ENCODE results near the gene NONO. TPM values are rescaled to one million over a fixed set of nuclear protein-coding genes. Genes with fewer than 3 reads are reported as not detected.

Gene NONO, protein sequence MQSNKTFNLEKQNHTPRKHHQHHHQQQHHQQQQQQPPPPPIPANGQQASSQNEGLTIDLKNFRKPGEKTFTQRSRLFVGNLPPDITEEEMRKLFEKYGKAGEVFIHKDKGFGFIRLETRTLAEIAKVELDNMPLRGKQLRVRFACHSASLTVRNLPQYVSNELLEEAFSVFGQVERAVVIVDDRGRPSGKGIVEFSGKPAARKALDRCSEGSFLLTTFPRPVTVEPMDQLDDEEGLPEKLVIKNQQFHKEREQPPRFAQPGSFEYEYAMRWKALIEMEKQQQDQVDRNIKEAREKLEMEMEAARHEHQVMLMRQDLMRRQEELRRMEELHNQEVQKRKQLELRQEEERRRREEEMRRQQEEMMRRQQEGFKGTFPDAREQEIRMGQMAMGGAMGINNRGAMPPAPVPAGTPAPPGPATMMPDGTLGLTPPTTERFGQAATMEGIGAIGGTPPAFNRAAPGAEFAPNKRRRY
- total RNA-seq: 100 to 1,000 TPM; 450 to 460 TPM

DNA sequence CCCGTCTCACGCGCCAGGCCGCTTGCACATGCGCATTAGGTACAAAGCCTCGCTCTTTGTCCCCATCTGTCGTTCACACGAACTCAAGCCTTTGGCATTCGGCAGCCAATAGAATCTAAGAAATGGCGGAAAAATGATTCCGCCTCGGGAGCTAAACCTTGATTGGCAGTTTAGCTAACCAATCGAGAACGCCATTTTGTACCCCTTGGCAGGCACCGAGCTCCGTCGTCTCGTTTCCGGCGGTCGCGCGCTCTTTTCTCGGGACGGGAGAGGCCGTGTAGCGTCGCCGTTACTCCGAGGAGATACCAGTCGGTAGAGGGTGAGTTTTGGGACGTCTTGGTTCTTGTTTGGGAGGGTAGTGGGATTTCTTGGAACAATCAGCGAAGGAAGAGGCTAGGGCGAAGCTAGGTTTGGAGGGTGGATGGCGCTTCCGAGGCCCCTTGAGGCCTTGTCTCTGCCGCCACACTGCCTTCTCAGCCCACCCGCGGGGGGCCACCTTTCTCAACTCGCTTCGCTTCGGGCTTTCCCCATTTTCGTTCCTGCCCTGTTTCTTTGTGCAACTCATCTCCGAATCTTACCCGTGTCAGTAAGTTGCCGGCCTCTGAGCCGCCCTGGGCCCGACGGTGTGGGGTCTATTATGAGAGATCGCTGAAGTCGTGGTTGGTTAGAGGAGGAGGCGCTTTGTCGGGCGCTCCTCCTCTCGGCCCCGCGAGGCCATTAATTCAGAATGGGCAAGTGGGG is at the start of gene NONO:
Gene NONO (plus strand): TSS at position 233 of the 741 bp plus-strand sequence. CDS start 7,003 bp downstream, outside the sequence.
- Mint-ChIP-seq H3K4me3 (peak within 1 kb of the TSS; percentile 98), H3K9me3 (no peaks in the 10 kb centered on the region), H3K4me1 (ENCODE audit: low read depth) (peaks cover 10% of the 10 kb centered on the region), H3K27ac (peak within 1 kb of the TSS; percentile 100), H3K27me3 (no peaks in the 10 kb centered on the region), H3K36me3 (peaks cover 20% of the 10 kb centered on the region)
- intact Hi-C loops (cut with micrococcal nuclease): loop anchor here (1.0 to 5.0 kb wide), 7 partner anchors 29 to 826 kb away; partner anchors contain the start of genes IL2RG, OGT, TAF1 and ZMYM3
- DNase-seq: peak; percentile 85
- ChIA-PET POLR2A (interaction anchor here (0.5 to 1.9 kb wide), 15 partner anchors 9 to 898 kb away, joined by 3 to 23 read pairs (median 4); partner anchors contain the start of genes IL2RG, MED12, PIN4 and TAF1), CTCF (interaction anchor here (0.9 to 2.1 kb wide), 5 partner anchors 30 to 165 kb away, joined by 3 to 5 read pairs (median 5); partner anchors contain the start of genes MED12, TAF1 and ZMYM3)

DNA sequence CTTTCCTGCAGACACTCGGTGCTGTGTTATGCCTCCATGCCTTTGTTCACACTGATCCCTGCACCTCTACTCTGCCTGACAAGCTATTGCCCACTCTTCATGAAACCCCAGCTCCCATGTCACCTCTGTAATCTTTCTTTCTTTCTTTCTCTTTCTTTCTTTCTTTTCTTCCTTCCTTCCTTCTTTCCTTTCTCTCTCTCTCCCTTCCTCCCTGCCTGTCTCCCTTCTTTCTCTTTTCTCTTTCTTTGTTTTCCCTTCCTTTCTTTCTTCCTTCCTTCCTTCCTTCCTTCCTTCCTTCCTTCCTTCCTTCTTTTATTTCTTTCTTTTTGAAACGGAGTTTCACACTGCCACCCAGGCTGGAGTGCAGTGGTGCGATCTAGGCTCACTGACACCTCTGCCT is 48.0 kb upstream of the NONO start:
- no peaks in the 10 kb centered on the region for H3K27me3 Mint-ChIP-seq
- H3K27ac Mint-ChIP-seq: no peak overlapping the region
- DNase-seq: no peak
- ChIA-PET POLR2A (no interaction called here), CTCF (no interaction called here)
- intact Hi-C loops (cut with micrococcal nuclease): no loop called here
- peaks cover 7% of the 10 kb centered on the region for H3K36me3 Mint-ChIP-seq
- no peaks in the 10 kb centered on the region for H3K9me3 Mint-ChIP-seq
- no peaks in the 10 kb centered on the region for H3K4me1 Mint-ChIP-seq (ENCODE audit: low read depth)
- H3K4me3 Mint-ChIP-seq: no peak overlapping the region

DNA sequence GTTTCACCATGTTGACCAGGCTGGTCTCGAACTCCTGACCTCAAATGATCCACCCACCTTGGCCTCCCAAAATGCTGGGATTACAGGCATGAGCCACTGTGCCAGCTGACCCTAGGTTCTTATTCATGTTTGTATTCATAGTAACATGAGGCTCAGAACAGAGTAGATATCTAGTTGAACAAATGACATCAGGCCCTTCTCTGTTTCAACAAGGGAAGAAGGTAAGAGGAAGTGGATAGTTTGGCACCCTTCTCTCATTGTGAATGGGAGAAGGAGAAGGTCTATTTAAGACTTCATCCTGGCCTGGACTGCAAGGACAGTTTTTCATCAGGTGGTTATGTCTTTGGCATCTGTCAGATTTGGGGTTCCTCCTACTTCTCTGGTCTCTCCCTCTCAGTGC is 46.6 kb upstream of the NONO start:
- Mint-ChIP-seq H3K27ac (no peak overlapping the region), H3K4me1 (ENCODE audit: low read depth) (no peaks in the 10 kb centered on the region), H3K36me3 (peaks cover 15% of the 10 kb centered on the region), H3K4me3 (no peak overlapping the region), H3K27me3 (no peaks in the 10 kb centered on the region), H3K9me3 (no peaks in the 10 kb centered on the region)
- ChIA-PET CTCF (no interaction called here), POLR2A (no interaction called here)
- intact Hi-C loops (cut with micrococcal nuclease): no loop called here
- no peak for DNase-seq

DNA sequence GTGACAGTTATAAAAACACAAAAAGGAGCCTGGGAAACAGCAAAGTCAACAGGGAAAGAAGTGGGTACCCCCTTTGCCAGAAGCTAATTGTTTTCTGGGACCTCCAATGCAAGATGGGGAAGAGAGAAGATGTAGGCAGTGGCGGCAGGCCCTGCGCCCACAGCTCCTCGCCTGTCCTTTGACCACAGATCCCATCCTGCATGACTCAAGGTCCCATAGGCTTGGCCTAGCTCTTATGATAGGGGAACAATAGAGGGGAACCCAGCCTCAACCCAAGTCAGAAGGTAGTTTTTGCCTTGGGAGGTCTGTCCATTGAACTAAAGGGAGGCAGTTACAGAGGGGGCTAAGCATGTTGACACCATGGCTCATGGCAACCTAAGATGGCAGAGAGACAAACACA is 43.7 kb upstream of the NONO start:
- POLR2A ChIA-PET: no interaction called here
- Mint-ChIP-seq H3K9me3 (no peaks in the 10 kb centered on the region), H3K4me1 (ENCODE audit: low read depth) (no peaks in the 10 kb centered on the region), H3K27me3 (no peaks in the 10 kb centered on the region), H3K36me3 (peaks cover 20% of the 10 kb centered on the region), H3K27ac (no peak overlapping the region), H3K4me3 (no peak overlapping the region)
- DNase-seq: no peak
- intact Hi-C loops (cut with micrococcal nuclease): no loop called here
- CTCF ChIA-PET: no interaction called here

DNA sequence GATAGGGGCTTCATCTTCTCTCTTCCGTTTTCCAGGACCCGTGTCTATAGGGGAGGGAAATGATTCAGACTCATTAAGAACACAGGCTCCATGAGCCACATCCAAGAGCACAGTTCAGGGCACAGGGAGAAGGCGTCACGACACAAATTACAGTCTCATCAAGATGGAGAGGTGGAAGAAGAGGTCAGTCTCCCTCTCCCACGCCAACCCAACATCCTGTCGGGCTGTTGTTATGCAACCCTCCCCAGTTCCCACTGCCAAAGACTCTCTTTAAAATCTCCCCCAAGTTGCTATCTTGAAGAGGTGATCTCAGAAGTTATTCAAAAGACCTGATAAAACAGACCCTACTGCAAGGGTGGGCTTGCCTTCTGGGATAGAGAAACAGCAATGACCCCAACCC is 42.1 kb upstream of the NONO start:
- H3K36me3 Mint-ChIP-seq: peaks cover 26% of the 10 kb centered on the region
- no peaks in the 10 kb centered on the region for H3K27me3 Mint-ChIP-seq
- no peak for DNase-seq
- H3K4me3 Mint-ChIP-seq: no peak overlapping the region
- CTCF ChIA-PET: no interaction called here
- no peaks in the 10 kb centered on the region for H3K9me3 Mint-ChIP-seq
- intact Hi-C loops (cut with micrococcal nuclease): no loop called here
- POLR2A ChIA-PET: no interaction called here
- H3K27ac Mint-ChIP-seq: no peak overlapping the region
- H3K4me1 Mint-ChIP-seq (ENCODE audit: low read depth): no peaks in the 10 kb centered on the region

DNA sequence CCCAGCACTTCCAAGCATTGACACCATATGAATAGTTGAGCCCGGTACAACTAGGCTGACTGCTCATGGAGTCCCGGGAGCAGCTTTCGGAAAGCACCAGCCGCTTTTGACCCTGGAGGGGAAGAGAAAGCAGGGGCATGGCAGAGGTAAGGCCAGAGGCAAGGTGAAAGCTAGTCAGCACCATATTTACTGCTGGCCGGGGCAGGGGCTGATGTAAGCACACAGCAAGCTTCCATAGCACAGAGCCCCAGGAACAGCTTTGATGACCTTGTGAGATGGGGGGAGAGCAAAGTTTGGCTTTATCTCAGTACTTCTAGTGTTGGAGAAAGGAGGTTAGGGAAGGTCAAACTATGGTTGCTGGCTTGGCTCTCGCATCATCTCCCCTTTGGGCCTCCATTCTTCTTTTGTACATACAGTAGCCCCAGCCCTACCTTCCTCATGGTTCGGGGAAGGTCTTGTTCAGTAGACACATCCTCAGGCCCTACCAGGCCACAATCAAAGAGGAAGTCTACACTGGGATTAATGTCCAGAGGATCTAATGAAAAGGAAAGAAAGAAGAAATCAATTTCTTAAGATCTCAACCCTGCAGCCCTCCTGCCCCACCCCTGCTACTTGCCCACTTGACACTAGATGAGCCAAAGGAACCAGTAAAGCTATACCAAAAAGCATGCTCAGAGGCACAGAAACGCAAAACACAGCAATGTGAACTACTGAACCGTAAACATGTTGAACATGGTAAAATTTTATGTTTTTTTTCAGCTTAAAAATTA is 38.9 kb upstream of the NONO start:
- intact Hi-C loops (cut with micrococcal nuclease): no loop called here
- H3K36me3 Mint-ChIP-seq: peaks cover 33% of the 10 kb centered on the region
- H3K4me3 Mint-ChIP-seq: no peak overlapping the region
- no peaks in the 10 kb centered on the region for H3K9me3 Mint-ChIP-seq
- POLR2A ChIA-PET: no interaction called here
- DNase-seq: no peak
- H3K4me1 Mint-ChIP-seq (ENCODE audit: low read depth): no peaks in the 10 kb centered on the region
- CTCF ChIA-PET: no interaction called here
- H3K27me3 Mint-ChIP-seq: no peaks in the 10 kb centered on the region
- no peak overlapping the region for H3K27ac Mint-ChIP-seq

DNA sequence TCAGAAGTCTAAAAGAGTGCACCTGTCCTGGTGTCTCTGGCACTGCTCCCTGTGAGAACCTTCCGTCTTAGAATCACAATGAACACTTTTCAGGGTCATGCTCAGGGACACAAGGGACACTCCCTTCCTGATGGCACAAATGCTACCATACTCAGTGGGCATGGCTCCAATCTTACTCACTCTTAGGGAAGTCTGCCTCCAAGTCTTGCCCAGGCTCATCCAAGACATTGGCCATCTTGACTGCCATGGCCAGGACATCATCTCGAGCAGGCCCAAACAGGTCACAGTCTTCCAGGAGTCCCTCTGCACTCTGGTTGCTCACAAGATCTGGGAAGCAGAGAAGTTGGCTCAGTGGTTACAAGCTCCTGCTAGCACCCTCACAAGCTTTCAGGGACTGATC is 38.3 kb upstream of the NONO start:
- H3K36me3 Mint-ChIP-seq: peaks cover 31% of the 10 kb centered on the region
- H3K4me1 Mint-ChIP-seq (ENCODE audit: low read depth): no peaks in the 10 kb centered on the region
- CTCF ChIA-PET: no interaction called here
- no peaks in the 10 kb centered on the region for H3K27me3 Mint-ChIP-seq
- no peaks in the 10 kb centered on the region for H3K9me3 Mint-ChIP-seq
- POLR2A ChIA-PET: no interaction called here
- intact Hi-C loops (cut with micrococcal nuclease): no loop called here
- no peak overlapping the region for H3K27ac Mint-ChIP-seq
- no peak overlapping the region for H3K4me3 Mint-ChIP-seq
- DNase-seq: no peak

DNA sequence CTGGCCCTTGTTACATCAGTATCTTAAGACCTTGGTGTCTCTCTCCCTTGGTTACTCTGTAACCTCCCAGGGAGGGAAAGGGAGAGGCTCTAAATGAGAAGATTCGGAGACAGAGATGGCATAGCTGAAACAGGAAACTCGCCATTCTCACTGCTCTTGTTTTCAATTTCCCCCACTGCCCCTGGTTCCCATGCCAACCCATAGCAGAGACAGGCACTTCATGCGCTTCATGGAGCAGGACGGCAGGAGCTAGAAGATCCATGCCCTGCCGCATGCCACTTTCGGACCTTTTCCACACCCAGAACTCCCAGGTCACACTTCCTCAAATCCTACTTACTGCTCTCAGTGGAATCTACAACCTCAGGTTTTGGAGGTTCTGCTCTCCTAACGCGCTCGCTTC is 32.6 kb upstream of the NONO start:
- no peak overlapping the region for H3K27ac Mint-ChIP-seq
- DNase-seq: no peak
- CTCF ChIA-PET: no interaction called here
- H3K9me3 Mint-ChIP-seq: no peaks in the 10 kb centered on the region
- intact Hi-C loops (cut with micrococcal nuclease): loop anchor here (5.0 kb wide), 2 partner anchors 54 to 69 kb away; no protein-coding TSS in a partner anchor
- POLR2A ChIA-PET: no interaction called here
- H3K4me3 Mint-ChIP-seq: peak overlapping the region; percentile 20
- no peaks in the 10 kb centered on the region for H3K27me3 Mint-ChIP-seq
- H3K36me3 Mint-ChIP-seq: peaks cover 9% of the 10 kb centered on the region
- H3K4me1 Mint-ChIP-seq (ENCODE audit: low read depth): peaks cover 25% of the 10 kb centered on the region

DNA sequence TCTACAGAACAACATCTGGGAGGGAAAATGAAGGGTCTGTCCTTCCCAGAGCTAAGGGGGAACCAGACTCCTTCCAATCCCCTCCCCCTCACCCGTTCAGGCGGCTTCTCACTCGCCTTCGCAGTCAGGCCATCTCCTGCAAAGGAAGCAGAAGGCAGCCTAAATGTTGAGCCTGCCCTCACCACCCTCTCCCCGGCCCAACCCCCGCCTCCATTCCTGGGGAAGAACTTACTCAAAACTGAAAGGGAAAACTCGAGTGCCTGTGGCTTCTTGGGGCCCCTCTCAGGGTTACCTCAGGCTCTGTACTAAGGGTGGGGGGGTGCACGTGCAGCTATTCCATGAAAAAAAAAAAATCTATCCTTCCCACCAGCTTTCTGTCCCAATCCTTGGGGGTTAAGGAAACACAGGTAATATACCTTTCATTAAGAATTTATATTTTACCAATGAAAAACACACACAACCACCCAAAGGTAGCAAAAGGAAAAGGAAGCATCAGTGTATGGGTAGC is 31.9 kb upstream of the NONO start:
- Mint-ChIP-seq H3K4me1 (ENCODE audit: low read depth) (peaks cover 25% of the 10 kb centered on the region), H3K27ac (peak overlapping the region; percentile 54), H3K36me3 (peaks cover 9% of the 10 kb centered on the region), H3K27me3 (no peaks in the 10 kb centered on the region), H3K9me3 (no peaks in the 10 kb centered on the region), H3K4me3 (peak overlapping the region; percentile 46)
- intact Hi-C loops (cut with micrococcal nuclease): loop anchor here (5.0 kb wide), 2 partner anchors 54 to 69 kb away; no protein-coding TSS in a partner anchor
- peak; percentile 52 for DNase-seq
- POLR2A ChIA-PET: no interaction called here
- CTCF ChIA-PET: no interaction called here

DNA sequence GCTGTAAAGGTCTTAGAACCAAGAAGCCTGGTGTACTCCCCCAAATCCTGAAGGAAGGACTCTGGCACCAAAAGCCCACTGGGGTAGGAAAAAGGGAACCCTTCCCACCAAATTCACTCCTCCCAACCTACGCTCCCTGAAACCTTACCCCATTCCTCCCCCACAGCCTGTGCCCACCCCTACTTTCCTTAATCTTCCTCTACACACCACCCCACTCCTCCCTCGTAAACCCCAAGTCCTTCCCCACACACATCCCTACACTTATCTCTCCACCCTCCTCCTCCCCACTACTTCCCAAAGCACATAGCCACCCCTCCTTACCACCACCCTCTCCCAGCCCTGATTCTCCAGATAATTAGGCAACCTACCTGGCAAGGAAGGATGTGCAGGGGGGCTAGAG is 31.2 kb upstream of the NONO start:
- Mint-ChIP-seq H3K9me3 (no peaks in the 10 kb centered on the region), H3K4me1 (ENCODE audit: low read depth) (peaks cover 25% of the 10 kb centered on the region), H3K27ac (no peak overlapping the region), H3K4me3 (peak overlapping the region; percentile 86), H3K36me3 (peaks cover 9% of the 10 kb centered on the region), H3K27me3 (no peaks in the 10 kb centered on the region)
- no peak for DNase-seq
- intact Hi-C loops (cut with micrococcal nuclease): loop anchor here (5.0 kb wide), 2 partner anchors 55 to 70 kb away; no protein-coding TSS in a partner anchor
- ChIA-PET CTCF (no interaction called here), POLR2A (no interaction called here)

DNA sequence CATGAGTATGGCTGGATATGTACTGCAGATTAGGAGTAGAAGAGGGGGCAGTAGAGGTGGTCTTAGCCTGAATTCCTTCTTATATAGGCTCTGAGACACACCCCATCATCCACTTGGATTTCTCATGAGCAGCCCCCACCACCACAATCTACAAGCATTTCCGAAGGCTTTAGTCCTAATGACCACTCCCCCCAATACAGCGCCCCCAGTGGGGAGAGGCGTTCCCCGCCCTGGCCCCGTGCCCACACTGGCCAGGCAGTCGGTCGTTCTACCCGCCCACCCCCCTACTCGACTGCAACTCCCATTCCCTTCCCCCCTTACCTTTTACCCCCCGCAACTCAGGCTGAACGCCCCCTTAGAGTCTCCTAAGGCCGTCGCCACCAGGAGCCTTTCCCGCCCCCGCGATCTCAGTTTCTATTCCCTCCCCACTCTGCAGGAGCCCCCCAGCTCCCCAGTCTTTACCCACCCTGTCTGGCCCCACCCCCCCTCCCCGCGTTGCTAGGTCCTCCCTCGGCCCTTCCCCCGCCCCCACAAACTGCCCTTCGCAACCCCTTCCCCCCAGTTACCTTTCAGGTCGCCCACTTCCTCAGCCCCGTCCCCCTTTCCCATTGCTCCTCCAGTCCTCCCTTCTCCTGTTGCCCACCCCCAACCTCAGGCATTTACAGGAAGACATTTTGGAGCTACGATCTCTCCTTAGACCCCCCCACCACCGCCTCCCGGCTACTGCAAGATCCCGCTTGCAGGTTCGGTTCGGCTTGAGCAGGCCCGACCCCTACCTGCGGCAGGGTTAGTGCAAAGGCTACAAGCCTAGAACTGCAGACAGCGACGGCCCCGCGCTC is 30.0 kb upstream of the NONO start:
- H3K9me3 Mint-ChIP-seq: no peaks in the 10 kb centered on the region
- H3K4me1 Mint-ChIP-seq (ENCODE audit: low read depth): peaks cover 25% of the 10 kb centered on the region
- ChIA-PET CTCF (interaction anchor here (0.9 to 1.0 kb wide), 2 partner anchors 30 to 72 kb away, joined by 3 to 4 read pairs; partner anchors contain the start of gene NONO), POLR2A (interaction anchor here (1.2 kb wide), 2 partner anchors 30 to 72 kb away, joined by 5 to 6 read pairs; partner anchors contain the start of gene NONO)
- peak; percentile 59 for DNase-seq
- no peaks in the 10 kb centered on the region for H3K27me3 Mint-ChIP-seq
- H3K36me3 Mint-ChIP-seq: peaks cover 7% of the 10 kb centered on the region
- H3K27ac Mint-ChIP-seq: peak overlapping the region; percentile 73
- intact Hi-C loops (cut with micrococcal nuclease): loop anchor here (1.0 to 5.0 kb wide), 5 partner anchors 30 to 185 kb away; partner anchors contain the start of genes NONO, SNX12 and TAF1
- peak overlapping the region; percentile 86 for H3K4me3 Mint-ChIP-seq
